SKM-1 treated with dmso at 0.1 percent for 144 hours (cell line): Measurements from ENCODE around the gene ANKS6.
A peak's percentile ranks its signal among the peaks of the same experiment; 100 is the strongest.

Experiments
- DNase-seq: peaks from one replicate; lab custom pipeline; 2025; ENCODE audit not compliant: unreplicated experiment; lab: John Stamatoyannopoulos, UW

The ANKS6 gene

DNA sequence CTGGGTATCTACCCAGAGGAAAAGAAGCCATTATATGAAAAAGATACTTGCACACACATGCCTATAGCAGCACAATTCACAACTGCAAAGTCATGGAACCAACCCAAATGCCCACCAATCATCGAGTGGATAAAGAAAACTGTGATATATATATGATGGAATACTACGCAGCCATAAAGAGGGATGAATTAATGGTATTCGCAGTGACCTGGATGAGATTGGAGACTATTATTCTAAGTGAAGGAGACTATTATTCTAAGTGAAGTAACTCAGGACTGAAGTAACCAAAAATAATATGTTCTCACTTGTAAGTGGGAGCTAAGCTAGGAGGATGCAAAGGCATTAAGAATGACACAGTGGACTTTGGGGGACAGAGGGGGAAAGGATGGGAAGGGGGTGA lies 57.6 kb downstream of the ANKS6 start:
- DNase-seq, result no peak

DNA sequence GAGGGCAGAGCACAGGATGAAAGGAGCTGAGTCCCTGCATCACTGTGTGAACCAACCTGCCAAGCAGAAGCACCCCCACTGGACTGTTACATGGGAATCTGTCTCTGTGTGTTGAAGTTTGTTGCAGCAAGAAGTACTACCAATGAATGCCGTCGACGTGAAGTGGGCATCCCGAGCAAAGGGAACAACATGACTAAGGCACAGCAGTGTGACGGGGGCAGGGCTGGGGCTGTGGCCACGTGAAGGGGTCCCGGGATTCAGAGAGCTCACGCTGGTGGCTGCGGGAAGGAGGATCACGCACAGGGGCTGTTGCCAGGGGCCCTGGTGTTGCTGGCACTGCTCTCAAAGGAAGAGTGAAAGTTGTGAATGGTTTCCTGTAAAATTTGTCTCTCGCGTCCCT lies 60.1 kb downstream of the ANKS6 start:
- no peak for DNase-seq

DNA sequence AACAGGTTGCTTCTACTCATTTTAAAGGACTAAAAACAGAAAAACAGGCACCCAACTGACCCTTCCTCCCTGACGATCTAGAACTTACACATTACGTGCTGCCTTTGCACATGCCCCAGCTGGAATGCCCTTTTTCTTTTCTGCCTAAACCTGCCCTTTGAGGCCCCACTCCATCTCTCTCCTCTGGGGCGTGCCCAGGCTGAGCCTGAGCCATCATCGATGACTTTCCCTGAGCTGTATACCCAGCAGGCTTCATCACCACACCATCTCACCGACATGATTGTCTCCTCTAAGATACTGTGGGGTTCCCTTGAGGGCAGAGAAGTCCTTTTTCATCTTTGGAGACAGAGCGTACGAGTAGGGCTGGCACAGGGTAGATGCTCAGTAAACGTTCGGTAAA lies 63.6 kb downstream of the ANKS6 start:
- no peak for DNase-seq

DNA sequence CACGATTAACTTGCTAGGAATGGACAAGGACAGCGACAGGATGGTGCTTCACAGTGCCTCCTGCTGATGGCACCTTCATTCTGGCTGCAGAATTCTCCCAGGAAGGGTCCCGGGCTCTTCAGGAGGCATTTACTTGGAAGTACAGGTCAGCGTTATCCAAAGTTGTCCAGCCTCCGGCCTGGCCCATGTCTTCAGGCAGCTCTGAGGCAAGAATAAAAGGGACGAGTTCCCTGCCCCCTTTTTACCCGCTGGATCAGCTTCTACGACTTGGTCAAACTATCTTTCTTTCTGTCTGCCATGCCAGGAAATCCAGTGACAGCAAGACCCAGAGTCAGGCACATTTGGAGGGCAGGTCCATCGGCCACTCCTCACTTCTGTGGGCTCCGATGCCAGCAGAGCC lies 64.3 kb downstream of the ANKS6 start:
- no peak for DNase-seq

DNA sequence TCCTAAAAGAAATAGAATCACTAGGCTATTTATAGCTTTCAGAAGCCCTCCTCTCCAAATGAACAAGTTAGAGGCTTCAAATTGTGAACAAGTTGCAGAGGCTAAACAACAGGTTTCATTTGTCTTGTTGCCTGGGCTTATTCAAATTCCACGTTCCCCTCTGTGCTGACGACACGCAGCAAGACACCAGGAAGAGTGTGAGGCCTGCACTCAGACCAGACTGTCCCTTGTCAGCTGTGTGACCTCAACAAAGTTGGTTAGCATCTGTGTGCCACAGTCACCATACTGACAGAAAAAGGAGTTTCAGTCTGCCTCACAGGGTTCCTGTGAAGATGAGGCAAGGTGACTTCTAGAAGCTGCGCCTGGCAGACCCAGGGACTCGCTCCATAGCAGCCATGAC lies 65.5 kb downstream of the ANKS6 start:
- no peak for DNase-seq

DNA sequence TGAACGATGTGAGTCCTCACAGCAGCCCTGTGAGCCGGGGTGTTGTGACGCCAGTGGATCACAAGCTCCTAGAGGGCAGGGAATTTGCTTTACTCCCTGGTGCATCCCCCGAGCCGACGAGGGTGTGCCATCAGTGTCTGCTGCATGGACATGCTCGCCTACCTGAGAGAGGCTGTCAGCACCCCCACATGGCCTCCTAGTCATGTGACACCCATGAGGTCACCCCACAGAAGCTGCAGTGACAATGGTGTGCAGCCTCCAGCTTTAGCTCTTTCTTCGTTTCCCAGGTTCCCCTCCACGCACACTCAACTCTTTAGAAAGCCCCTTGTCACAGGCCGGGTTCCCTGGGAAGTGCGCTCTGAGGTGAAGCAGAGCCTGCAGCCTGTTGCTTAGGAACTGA lies 67.9 kb downstream of the ANKS6 start:
- DNase-seq, result no peak

DNA sequence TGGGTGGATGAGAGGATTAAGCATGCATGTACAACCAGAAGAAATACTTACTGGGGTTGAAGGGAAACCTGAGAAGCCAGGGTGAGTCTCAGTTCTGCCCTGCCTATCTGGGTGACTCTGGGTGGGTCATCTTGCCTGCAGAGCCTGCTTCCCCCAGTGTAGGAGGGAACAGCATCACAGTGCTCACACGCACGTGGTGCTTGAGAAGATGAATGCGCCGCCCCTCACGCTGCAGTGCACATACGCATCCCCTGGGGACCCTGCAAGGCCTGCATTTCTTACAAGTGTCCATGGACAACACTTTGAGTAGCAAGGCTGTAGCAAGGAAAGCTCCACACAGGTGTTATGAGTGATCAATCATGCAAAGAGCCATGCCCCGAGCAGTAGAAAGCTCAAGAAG lies 68.9 kb downstream of the ANKS6 start:
- no peak for DNase-seq

DNA sequence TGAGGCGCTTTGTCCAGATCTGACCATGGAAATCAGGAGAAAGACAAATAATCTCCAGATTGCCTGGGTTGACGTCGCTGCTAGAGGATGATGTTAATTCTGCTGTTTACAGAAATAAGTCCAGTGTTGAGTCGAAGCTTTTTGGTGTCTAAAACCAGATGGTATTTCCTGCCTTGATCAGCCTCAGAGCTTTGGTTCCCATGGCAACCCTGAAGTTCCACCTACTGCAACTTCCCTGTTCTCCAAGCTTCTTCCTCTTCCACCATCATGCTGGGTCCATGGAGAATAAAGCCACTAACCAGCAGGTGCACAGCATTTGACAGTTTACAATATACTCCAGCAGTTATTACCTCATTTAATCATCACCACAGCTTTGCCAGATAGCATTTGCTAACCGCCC lies 69.6 kb downstream of the ANKS6 start:
- DNase-seq, result peak; percentile 75

DNA sequence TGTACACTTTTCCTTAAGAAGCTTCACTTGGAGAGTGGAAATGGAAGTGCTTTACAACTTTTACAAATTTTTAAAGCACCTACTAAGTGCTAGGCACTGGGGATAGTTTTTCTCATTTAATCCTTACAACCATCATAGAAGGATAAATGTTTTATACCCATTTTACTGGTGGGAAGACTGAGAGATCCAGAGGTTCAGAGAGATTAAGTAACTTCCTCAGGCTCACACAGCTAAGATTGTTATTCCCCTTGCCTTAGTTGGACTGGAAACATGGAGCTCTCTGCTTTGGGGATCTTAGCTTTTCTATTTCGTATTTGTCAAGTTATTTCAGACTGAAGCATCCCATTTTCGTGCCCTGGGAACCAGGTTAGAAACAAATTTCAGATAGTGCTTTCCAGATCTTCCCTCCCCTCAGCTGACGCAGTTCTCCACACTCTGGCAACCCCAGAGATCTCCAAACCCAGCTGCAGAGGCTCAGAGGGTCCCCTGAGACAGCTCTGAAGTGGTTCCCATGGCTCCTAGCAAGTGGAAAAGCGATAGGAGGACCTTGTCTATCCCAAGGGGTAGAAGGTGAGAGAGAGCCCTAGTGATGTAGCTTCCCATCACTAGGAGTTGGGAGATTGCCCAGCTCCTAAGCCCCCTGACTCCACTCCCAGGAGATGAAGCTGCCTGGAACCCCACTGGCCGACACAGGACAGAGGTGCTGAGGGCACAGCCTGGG lies 71.4 kb downstream of the ANKS6 start:
- no peak for DNase-seq

DNA sequence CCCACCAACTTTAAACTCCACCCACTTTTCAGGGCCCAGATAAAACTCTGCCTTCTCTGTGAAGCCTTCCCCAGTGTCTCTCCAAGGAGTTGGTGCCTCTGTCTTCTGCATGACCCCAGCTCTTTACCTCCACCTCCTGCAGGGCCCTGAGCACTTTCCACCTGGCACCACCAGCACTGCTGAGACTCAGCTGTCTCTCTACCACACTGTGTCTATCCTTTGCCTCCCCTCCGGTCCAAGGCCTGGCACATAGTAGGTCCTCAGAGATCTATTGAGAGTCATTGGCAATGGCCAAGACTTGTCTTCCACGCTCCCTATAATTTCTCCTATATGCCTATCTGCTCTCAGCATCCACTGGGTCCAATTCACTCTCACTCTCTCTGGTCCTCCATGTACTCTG lies 74.7 kb downstream of the ANKS6 start:
- DNase-seq, result no peak

DNA sequence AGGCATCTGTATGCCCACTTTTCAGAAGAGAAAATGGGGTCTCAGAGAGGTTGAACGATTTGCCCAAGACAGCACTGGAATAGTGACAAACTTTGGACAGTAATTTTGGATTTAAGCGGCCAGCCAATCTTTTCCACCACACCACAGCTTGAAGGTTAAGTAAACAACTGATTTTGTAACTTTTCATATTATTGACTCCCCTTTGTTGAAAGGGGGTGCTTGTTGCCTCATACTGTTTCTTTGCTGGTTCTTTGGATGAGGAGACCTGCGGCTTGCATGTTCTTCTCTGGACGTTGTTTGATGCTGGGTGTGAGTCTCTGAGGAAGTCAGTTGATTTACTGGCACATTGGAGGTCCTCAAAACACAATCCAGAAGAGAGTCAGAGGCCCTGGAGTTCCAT lies 76.0 kb downstream of the ANKS6 start:
- no peak for DNase-seq

DNA sequence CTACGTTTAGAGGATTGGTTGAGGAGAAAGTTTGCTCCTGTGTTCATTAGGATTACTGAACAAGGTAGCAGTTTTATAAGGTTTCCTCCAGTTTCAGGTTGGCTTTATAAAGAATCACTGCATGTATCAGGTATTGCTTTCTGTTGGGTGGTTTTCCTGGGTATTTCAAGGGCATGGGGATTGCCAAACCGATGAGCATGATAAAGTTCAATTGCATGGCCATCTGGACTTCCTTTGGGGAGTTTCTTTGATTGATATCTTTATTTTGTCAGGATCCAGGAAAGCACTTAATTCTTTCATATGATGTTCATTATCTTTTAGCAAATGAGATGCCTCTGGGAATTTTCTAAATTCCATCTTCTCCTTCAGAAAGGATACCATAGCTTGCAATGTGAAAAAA lies 77.3 kb downstream of the ANKS6 start:
- DNase-seq, result no peak

DNA sequence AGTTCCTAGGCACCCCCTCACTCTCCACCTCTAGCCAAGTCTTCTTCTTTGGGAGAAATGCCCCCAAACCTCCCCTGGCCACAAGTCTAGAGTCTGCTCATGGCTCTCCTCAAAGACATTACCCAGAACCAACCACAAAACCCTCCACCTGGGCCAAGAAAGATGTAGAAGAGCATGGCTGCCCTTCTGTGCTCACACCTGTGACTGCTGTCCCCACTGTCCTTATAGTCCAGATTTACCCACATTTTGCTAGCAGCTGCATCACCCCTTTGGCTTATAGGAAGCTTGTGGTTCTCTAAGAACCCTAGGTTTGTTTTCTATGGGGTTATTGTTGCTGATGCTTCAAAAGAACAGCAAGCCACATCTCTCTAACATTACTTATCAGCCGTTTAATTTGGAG lies 81.5 kb downstream of the ANKS6 start:
- no peak for DNase-seq

DNA sequence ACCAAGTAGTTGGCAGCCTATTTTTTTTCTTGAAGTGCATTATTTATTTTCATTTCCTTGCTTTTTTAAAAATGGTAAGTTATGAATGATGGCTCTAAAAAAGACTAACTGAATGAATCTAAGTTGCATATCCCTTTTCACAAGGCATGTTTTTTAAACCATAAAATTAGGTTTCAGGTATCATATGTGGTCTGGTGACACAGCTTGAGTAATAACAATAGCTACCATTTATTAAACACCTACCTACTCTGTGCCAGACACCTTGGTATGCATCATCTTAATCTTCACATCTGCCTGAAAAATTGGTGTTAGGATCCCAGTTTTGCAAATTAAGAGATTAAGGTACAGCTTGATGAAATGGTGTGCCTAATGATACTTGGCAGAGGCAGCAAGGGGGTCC lies 83.4 kb downstream of the ANKS6 start:
- no peak for DNase-seq

DNA sequence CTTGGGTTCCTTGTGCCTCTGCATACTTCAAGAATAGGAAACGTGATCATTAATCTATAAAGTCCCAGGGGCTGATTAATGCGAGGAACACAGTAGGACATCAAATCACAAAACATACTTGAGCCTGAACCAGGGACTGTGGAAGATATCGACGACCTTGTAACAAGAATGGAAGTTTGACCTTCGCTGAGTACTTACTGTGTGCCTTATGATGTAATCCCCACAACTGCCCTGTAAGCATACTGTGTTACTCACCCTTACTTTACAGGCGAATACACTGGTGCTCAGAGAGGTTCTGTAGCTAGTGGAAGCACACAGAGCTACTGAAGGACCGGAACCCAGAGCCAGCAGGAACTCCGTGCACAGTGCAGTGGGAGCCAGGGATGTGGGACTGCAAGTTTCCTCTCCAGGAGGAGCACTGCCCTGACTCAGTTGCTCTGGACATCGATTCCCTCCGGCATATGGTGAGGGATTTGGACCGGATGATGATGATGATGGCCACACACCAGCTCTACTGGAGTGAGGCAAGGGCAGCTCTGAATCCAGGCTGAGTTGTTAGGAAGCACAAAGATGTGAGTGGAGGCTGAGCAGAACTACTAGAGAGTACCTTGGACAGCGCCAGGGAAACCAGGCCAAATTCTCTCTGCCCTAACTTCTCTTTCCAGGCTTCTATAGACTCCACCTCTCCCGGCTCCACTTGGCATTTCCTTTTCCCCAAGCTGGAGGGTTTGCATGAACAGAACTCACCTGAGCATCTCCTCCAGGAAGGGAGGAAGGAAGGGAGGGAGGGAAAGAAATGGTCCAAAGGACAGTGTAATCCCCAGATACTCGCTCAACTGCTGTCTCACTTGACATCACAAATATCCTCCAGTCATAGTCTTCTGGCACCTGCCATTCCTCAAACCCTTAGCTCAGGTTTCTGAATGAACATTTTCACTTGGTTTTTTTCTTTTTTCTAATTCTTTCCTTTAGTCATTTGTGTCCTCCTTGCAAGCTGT lies 86.1 kb downstream of the ANKS6 start:
- no peak for DNase-seq

DNA sequence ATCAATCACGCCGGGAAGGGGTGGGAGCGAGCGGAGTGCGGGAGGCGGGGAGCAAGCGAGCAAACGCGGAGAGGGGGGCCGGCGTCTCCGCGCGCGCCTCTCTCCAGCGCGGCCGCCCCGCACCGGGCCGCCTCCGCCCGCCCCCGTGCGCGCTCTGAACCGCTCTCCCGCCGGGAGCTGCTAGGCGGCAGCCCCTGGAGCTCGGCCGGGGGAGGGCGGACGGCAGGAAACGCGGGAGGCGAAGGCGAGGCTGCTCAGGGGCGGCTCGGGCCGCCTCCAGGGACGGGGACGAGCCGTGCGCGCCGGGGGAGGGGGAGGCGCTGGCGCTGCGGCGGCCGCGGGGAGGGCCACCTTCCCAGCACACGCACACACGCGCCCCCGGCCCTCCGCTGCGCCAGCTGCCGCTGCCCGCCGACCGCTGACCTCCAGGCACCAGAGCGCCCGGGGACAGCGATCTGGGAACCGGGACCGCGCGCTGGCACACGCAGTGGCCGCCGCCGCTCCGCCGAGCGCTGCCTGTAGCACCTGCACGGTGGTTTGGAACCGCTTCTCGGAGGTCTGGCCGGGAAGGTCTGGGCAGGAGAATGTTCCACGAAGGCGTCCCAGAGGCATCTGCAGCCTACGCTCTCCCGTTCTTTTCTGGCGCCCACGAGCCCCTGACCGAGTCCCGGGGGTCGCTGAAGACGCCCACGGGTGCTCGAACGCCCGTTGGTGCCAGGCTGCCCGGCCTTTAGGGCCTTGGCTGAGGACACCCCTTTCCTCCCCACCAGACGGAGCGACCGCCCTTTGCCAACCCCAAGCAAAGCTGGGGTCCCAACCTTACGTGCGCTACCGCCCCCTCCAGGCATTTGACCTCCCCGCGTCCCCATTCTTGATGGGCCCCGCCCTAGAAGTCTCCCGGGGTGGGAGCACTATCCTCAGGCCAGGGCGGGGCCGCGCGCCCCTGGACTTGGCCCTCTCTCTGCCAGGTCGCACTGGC lies 87.1 kb downstream of the ANKS6 start, which contains the start of gene GABBR2:
Gene GABBR2 (minus strand): TSS at position 3 of the 979 bp plus-strand sequence. CDS start 198 bp downstream, outside the sequence.
- DNase-seq, result no peak

DNA sequence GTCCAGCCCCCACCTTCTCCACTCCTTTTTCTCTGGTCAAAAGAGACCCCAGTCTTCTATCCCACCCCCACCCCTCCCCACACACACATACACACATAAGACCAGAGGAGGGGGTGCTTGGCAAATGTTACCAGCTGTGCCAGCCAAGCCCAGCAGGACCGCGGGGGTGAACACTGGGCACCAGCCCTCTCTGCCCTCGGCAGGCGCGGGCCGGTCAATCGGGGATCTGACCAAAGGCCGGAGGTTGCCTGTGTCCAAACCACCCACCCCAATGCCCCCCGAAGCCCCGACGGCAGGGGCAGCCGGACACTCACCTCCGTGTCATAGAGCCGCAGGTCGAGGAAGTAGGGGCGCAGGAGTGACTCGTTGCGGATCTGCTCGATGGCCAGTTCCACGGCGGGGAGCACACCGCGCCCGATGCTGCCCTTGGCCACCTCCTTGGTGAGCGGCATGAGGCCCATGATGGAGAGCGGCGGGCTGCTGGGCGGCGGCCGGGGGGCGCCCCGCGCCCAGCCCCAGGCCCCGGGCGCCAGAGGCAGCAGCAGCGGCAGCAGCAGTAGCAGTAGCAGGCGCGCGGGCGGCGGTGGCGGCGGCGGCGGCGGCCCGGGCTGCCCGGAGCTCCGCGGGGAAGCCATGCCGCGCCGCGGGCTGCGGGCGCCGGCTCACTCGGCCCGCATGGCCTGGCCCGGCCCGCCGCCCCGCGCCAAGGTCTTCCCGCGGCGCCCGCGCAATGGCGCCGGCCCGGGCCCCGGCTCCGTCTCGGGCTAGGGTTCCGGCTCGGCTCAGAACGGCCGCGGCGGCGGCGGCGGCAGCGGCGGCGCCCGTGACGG lies 88.0 kb downstream of the ANKS6 start:
- DNase-seq, result no peak

DNA sequence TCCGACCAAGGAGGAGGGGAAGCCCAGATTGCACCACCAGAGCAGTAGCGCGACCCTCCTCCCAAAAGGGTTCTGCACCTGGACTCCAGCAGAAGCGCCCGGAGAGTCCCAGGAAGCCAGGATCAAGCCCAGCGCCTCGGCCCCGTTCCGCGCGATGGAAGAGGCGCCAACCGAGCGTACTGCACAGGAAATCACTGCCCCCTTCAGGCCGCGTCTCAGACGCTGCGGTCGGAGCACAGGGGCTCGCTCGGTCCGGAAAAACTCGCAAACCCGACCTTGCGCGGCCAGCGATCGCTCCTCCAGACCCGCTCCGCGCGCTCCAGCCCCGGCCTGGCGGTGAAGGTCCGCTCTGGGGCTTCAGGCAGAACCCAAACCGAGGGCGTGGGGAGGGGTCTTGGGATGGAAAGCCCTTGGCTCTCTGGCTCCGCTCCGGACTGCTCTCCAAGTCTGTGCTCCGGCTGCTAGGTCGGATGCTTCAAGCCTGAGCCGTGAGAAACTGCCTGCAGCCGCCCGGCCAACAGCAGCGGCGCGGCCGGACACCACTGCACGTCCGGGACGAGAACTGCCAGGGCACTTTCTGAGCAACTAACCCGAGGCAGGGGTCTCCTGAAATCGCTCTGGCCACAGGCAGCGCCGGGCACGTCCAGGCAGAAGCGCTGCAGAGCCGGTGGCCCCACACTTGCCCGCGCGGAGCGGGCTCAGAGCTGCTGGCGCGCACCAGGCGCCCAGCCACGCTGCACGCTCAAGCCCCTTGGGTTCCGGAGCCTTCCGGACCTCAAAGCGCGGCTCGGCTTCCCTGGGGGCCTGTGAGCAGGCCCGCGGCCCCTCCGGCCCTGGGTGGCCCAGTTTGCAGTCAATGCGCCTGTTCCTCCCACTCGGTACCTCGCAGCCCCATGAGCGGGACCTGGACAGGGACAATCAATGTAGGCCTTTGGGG lies 88.9 kb downstream of the ANKS6 start:
- no peak for DNase-seq

DNA sequence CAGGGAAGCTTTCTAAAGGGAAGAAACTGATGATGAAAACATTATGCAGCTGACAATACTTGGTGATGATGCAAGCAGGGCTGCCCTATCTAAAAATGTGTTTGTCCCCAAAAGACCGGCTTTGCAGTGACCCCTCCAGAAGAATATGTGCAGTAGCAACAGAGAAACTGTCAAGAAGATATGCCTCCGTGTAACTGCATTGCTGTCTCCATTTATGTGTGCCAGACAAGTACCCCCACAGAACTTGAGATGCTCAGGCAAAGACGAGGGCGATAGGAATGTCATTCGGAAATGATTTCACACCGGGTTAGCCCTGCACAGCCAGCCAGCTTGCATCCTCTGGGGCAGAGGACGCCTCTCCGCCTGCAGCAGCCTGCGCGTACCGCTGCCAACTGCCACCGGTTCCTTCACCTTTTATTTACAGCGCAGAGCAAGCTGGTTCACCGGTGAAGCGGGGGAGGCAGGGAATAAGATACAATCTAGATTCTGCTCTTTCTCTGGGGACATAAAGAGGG lies 89.6 kb downstream of the ANKS6 start:
- no peak for DNase-seq
